HepG2 (cell line): Measurements from ENCODE around the gene PIEZO1. TPM values are rescaled to one million over a fixed set of nuclear protein-coding genes. Genes with fewer than 3 reads are reported as not detected.
A peak's percentile ranks its signal among the peaks of the same experiment; 100 is the strongest.

ENCODE experiments used
- ARID2 ChIP-seq: sonication (generic); formaldehyde crosslinking; IDR thresholded peaks from 2 replicates; pipeline ENCODE4 v1.8.1; 2022; ENCODE audit warnings: mild to moderate bottlenecking, missing genetic modification reagents, borderline replicate concordance
- ARID3A ChIP-seq: IDR thresholded peaks from 2 replicates; pipeline ENCODE4 v1.6.1; 2012; ENCODE audit warnings: low read depth, low read length, improper control_type of control experiment
- ATF7 ChIP-seq, 2 experiments: fragments of 450-650 bp in 1 of 2; sonication (generic) in 1 of 2; formaldehyde crosslinking in 1 of 2; IDR thresholded peaks; 2 replicates each; pipeline versions ENCODE4 v1.4.0 to v1.6.1; 2016 to 2020; ENCODE audit warnings: antibody characterized with exemption in 1 of 2, mild to moderate bottlenecking in 1 of 2, missing genetic modification reagents in 1 of 2
- KLF15 ChIP-seq: sonication (generic); formaldehyde crosslinking; IDR thresholded peaks from 2 replicates; pipeline ENCODE4 v1.8.1; 2023; ENCODE audit warnings: borderline replicate concordance, mild to moderate bottlenecking, inconsistent platforms, missing genetic modification reagents, mixed read lengths
- NPAS2 ChIP-seq: sonication (generic); formaldehyde crosslinking; IDR thresholded peaks from 2 replicates; pipeline ENCODE4 v1.8.0; 2022; ENCODE audit warnings: mild to moderate bottlenecking, missing genetic modification reagents, borderline replicate concordance
- NR2F6 ChIP-seq, 2 experiments: IDR thresholded peaks; 2 replicates each; pipeline ENCODE4 v1.6.1; 2016; ENCODE audit warnings: antibody characterized with exemption in 1 of 2, mild to moderate bottlenecking in 1 of 2
- PBX2 ChIP-seq: IDR thresholded peaks from 2 replicates; pipeline ENCODE4 v1.6.1; 2016; ENCODE audit warnings: control low read depth
- ZBTB40 ChIP-seq, 2 experiments: fragments of 450-650 bp in 1 of 2; sonication (generic) in 1 of 2; formaldehyde crosslinking in 1 of 2; IDR thresholded peaks; 2 replicates each; pipeline versions ENCODE4 v1.6.1 to v1.8.0; 2016 to 2022; ENCODE audit warnings: antibody characterized with exemption in 1 of 2, mild to moderate bottlenecking in 1 of 2, missing genetic modification reagents in 1 of 2
- ZNF382 ChIP-seq: sonication (generic); formaldehyde crosslinking; IDR thresholded peaks from 2 replicates; pipeline ENCODE4 v1.5.0; 2020; ENCODE audit warnings: missing genetic modification reagents, mild to moderate bottlenecking, borderline replicate concordance
- ZNF512B ChIP-seq: sonication (generic); formaldehyde crosslinking; IDR thresholded peaks from 2 replicates; pipeline ENCODE4 v1.5.1; 2020; ENCODE audit warnings: missing genetic modification reagents, mild to moderate bottlenecking, borderline replicate concordance
- ZNF746 ChIP-seq: sonication (generic); formaldehyde crosslinking; IDR thresholded peaks from 2 replicates; pipeline ENCODE4 v1.8.0; 2022; ENCODE audit warnings: mild to moderate bottlenecking, missing genetic modification reagents
- ZNF777 ChIP-seq: sonication (generic); formaldehyde crosslinking; IDR thresholded peaks from 2 replicates; pipeline ENCODE4 v1.4.0; 2020; ENCODE audit warnings: missing genetic modification reagents
- polyA plus RNA-seq, 8 experiments: library from polyadenylated mRNA; depleted of rRNA in 3 of 8; stranded (reverse) in 7 of 8; unstranded in 1 of 8; fragments of >200 nt; fragmentation: Illumina TruSeq in 4 of 8; extraction: Trizol in 4 of 8; gene quantifications; 2 replicates each; pipeline versions ENCODE4 v1.2.1 to v1.2.3, GENCODE V29; 2011 to 2016; ENCODE audit warnings: low read depth in 4 of 8, missing spikeins in 1 of 8, mixed read lengths in 1 of 8; ENCODE audit not compliant: insufficient read depth in 1 of 8
- total RNA-seq, 5 experiments: library from RNA; depleted of rRNA; stranded (reverse); fragments of >200 nt; fragmentation: Illumina TruSeq; extraction: Trizol; gene quantifications; 2 replicates each; pipeline ENCODE4 v1.2.3, GENCODE V29; 2016; ENCODE audit warnings: low read depth in 1 of 5

The PIEZO1 gene
- total and polyA plus RNA-seq, 2 of the 13 experiments (the other 11 are each of a cell fraction or from before 2014, with no cell fraction given): 67.9 to 85.0 TPM

GRCh38 chr16:88686439-88687253 is 98.4 kb downstream of the PIEZO1 start, which contains the start of gene SNAI3 (continued):
- TF ChIP-seq ZBTB40 (IDR thresholded peaks at IDR 0.05): no peak
- peak; percentile 63 for TF ChIP-seq ZBTB40 (CRISPR knock-in tag; IDR thresholded peaks at IDR 0.05)
- TF ChIP-seq ARID3A: no peak
- no peak for TF ChIP-seq NR2F6 (IDR thresholded peaks at IDR 0.05)
- TF ChIP-seq NR2F6 (CRISPR knock-in tag; IDR thresholded peaks at IDR 0.05): 0 out of 2 replicates have a peak, but pooled peaks have one; percentile 7
- TF ChIP-seq KLF15 (CRISPR knock-in tag): no peak
- TF ChIP-seq ZNF512B (CRISPR knock-in tag): no peak
- TF ChIP-seq ZNF746 (CRISPR knock-in tag): no peak
- TF ChIP-seq PBX2: no peak
- no peak for TF ChIP-seq NPAS2 (CRISPR knock-in tag)
- peak; percentile 94 for TF ChIP-seq ZNF777 (CRISPR knock-in tag)
- TF ChIP-seq ATF7 (IDR thresholded peaks at IDR 0.05): no peak
- TF ChIP-seq ATF7 (CRISPR knock-in tag; IDR thresholded peaks at IDR 0.05): peak; percentile 73; the same call in 1 of the 2 replicates
- no peak for TF ChIP-seq ARID2 (CRISPR knock-in tag)
- TF ChIP-seq ZNF382: no peak
